HepG2 (cell line): ENCODE measurements around the gene ADGRB3. TPM values are rescaled to one million over a fixed set of nuclear protein-coding genes. Genes with fewer than 3 reads are reported as not detected.

Experiments
- ATAC-seq: fragments of 200-7000 bp; cut with Tn5 transposase; 3 replicates; pipeline ENCODE4 v1.9.1; 2020; ENCODE audit warnings: mild to moderate bottlenecking, moderate library complexity
- BruUV-seq: library from RNA; stranded (reverse); fragments of 400-500 nt; replicated peaks from 2 replicates; lab custom pipeline; 2021; lab: Mats Ljungman, UMichigan
- CTCF ChIA-PET: fragments of 300-600 bp; formaldehyde crosslinking; extraction: SDS; loops from one replicate; lab custom pipeline; 2021; ENCODE audit warnings: low total read pairs, inconsistent platforms, low intra/inter-chr PET ratio; lab: Yijun Ruan, JAX
- POLR2A ChIA-PET: fragments of 350-600 bp; sonication (Branson Sonifier 250); formaldehyde crosslinking; loops from one replicate; lab custom pipeline; 2020; ENCODE audit warnings: antibody characterized with exemption, inconsistent platforms; lab: Yijun Ruan, JAX
- DNase-seq: peaks from one replicate; pipeline ENCODE4 v3.0.0-alpha.2; 2015; ENCODE audit warnings: low spot score
- FAIRE-seq: peaks from 3 replicates; lab custom pipeline; 2011; peaks lifted over from hg19 to GRCh38; lab: Jason Lieb, UNC
- H2AFZ ChIP-seq: one replicate; pipeline ENCODE4 v1.6.1; 2011; ENCODE audit warnings: low read length, inconsistent platforms
- H3K27ac ChIP-seq: fragments of 300-600 bp; 3 replicates; pipeline ENCODE4 v1.8.0; 2011; ENCODE audit warnings: mixed run types, mild to moderate bottlenecking, mixed read lengths, low read length, inconsistent platforms; ENCODE audit not compliant: insufficient read depth; ENCODE audit errors: extremely low read length
- H3K27me3 ChIP-seq, 2 experiments: fragments of 200-600 bp in 1 of 2; 2 replicates in 1 of 2; 3 replicates in 1 of 2; pipeline versions ENCODE4 v1.6.0 to v1.8.0; 2011; ENCODE audit warnings: low read length in 2 of 2, mild to moderate bottlenecking in 2 of 2, moderate library complexity in 2 of 2, inconsistent platforms in 1 of 2; ENCODE audit not compliant: insufficient read depth in 2 of 2, control insufficient read depth in 1 of 2
- H3K36me3 ChIP-seq, 2 experiments: fragments of 200-600 bp in 1 of 2; replicated peaks in 1 of 2; 2 replicates in 1 of 2; 3 replicates in 1 of 2; pipeline versions ENCODE4 v1.5.1 to v1.8.0; 2011; ENCODE audit warnings: low read length in 2 of 2, inconsistent platforms in 1 of 2; ENCODE audit not compliant: insufficient read depth in 2 of 2, control insufficient read depth in 1 of 2
- H3K4me1 ChIP-seq: 2 replicates; pipeline ENCODE4 v1.5.1; 2012; ENCODE audit warnings: low read length, inconsistent platforms; ENCODE audit not compliant: insufficient read depth
- H3K4me2 ChIP-seq: 2 replicates; pipeline ENCODE4 v1.6.0; 2011; ENCODE audit warnings: low read depth, low read length, inconsistent platforms
- H3K4me3 ChIP-seq, 3 experiments: fragments of 200-600 bp in 1 of 3; sonication (generic), shearing (Covaris generic) in 1 of 3; replicated peaks in 1 of 3; 2 replicates each; pipeline ENCODE4 v1.5.1; 2011 to 2016; ENCODE audit warnings: low read length in 3 of 3, inconsistent platforms in 2 of 3, low read depth in 2 of 3, mild to moderate bottlenecking in 2 of 3, control low read depth in 1 of 3, mixed read lengths in 1 of 3; ENCODE audit not compliant: insufficient read depth in 1 of 3
- H3K79me2 ChIP-seq: one replicate; pipeline ENCODE4 v1.6.1; 2011; ENCODE audit warnings: low read length, inconsistent platforms; ENCODE audit not compliant: insufficient read depth
- H3K9ac ChIP-seq: 2 replicates; pipeline ENCODE4 v1.6.0; 2011; ENCODE audit warnings: mild to moderate bottlenecking, low read depth, low read length, inconsistent platforms; ENCODE audit not compliant: insufficient read depth
- H3K9me3 ChIP-seq: 2 replicates; pipeline ENCODE4 v1.5.1; 2012; ENCODE audit warnings: mild to moderate bottlenecking, low read length
- H4K20me1 ChIP-seq: 2 replicates; pipeline ENCODE4 v1.6.0; 2011; ENCODE audit warnings: inconsistent platforms, mild to moderate bottlenecking, low read length, moderate library complexity; ENCODE audit not compliant: insufficient read depth
- ARNT2 ChIP-seq: sonication (generic); formaldehyde crosslinking; IDR thresholded peaks from 2 replicates; pipeline ENCODE4 v1.8.0; 2022; ENCODE audit warnings: mild to moderate bottlenecking, low read depth, missing genetic modification reagents, moderate library complexity
- DNMT1 ChIP-seq: sonication (generic); formaldehyde crosslinking; IDR thresholded peaks from 2 replicates; pipeline ENCODE4 v1.5.1; 2020; ENCODE audit warnings: mild to moderate bottlenecking, missing genetic modification reagents
- GATAD2A ChIP-seq: IDR thresholded peaks from 2 replicates; pipeline ENCODE4 v1.6.1; 2016
- KLF16 ChIP-seq, 2 experiments: sonication (generic) in 1 of 2; formaldehyde crosslinking in 1 of 2; IDR thresholded peaks; 2 replicates each; pipeline versions ENCODE4 v1.6.1 to v1.8.0; 2016 to 2023; ENCODE audit warnings: missing genetic modification reagents in 2 of 2, missing compliant biosample characterization in 1 of 2
- KMT2A ChIP-seq: sonication (generic); formaldehyde crosslinking; IDR thresholded peaks from 2 replicates; pipeline ENCODE4 v1.4.0; 2020; ENCODE audit warnings: missing genetic modification reagents
- MAZ ChIP-seq, 2 experiments: sonication (generic) in 1 of 2; formaldehyde crosslinking in 1 of 2; IDR thresholded peaks; 2 replicates each; pipeline versions ENCODE4 v1.5.0 to v1.6.1; 2012 to 2020; ENCODE audit warnings: low read depth in 2 of 2, mild to moderate bottlenecking in 2 of 2, borderline replicate concordance in 1 of 2, improper control_type of control experiment in 1 of 2, low read length in 1 of 2, missing genetic modification reagents in 1 of 2, moderate library complexity in 1 of 2
- MTA1 ChIP-seq: sonication (generic); formaldehyde crosslinking; IDR thresholded peaks from 2 replicates; pipeline ENCODE4 v1.4.0; 2020; ENCODE audit warnings: missing genetic modification reagents, mild to moderate bottlenecking, borderline replicate concordance
- TCF12 ChIP-seq, 2 experiments: fragments of 450-650 bp in 1 of 2; sonication (generic) in 1 of 2; formaldehyde crosslinking in 1 of 2; IDR thresholded peaks; 2 replicates each; pipeline versions ENCODE4 v1.6.1 to v1.8.0; 2017 to 2022; ENCODE audit warnings: antibody characterized with exemption in 1 of 2, mild to moderate bottlenecking in 1 of 2, missing genetic modification reagents in 1 of 2, moderate library complexity in 1 of 2
- ZFY ChIP-seq: sonication (generic); formaldehyde crosslinking; IDR thresholded peaks from 2 replicates; pipeline ENCODE4 v1.4.0; 2020; ENCODE audit warnings: missing genetic modification reagents
- ZNF18 ChIP-seq: sonication (generic); formaldehyde crosslinking; IDR thresholded peaks from 2 replicates; pipeline ENCODE4 v1.8.0; 2022; ENCODE audit warnings: mild to moderate bottlenecking, missing genetic modification reagents; ENCODE audit not compliant: insufficient replicate concordance
- ZNF34 ChIP-seq: sonication (generic); formaldehyde crosslinking; IDR thresholded peaks from 2 replicates; pipeline ENCODE4 v1.4.0; 2020; ENCODE audit warnings: mild to moderate bottlenecking, missing genetic modification reagents, borderline replicate concordance
- ZNF761 ChIP-seq: sonication (generic); formaldehyde crosslinking; conservative IDR thresholded peaks from 2 replicates; pipeline ENCODE4 v1.4.0; 2020; ENCODE audit warnings: mild to moderate bottlenecking, missing genetic modification reagents
- WGBS: methylation state at CpG from one replicate; pipeline ENCODE4 v1.1.6; 2017; ENCODE audit warnings: low lambda C conversion rate; 5-methylcytosine and 5-hydroxymethylcytosine counted together
- in situ Hi-C: cut with HindIII; loops from 2 replicates; pipeline ENCODE4 v1.10.0; 2017; ENCODE audit warnings: low pct_unique_long_range_greater_than_20kb; ENCODE audit not compliant: extremely low pct_ligation_motif_present
- intact Hi-C: fragments of 100-400 bp; cut with micrococcal nuclease; formaldehyde crosslinking; loops from one replicate; pipeline ENCODE4 v1.10.0; 2022; ENCODE audit not compliant: unreplicated experiment
- polyA plus RNA-seq, 8 experiments: library from polyadenylated mRNA; depleted of rRNA in 3 of 8; stranded (reverse) in 7 of 8; unstranded in 1 of 8; fragments of >200 nt; fragmentation: Illumina TruSeq in 4 of 8; extraction: Trizol in 4 of 8; gene quantifications; 2 replicates each; pipeline versions ENCODE4 v1.2.1 to v1.2.3, GENCODE V29; 2011 to 2016; ENCODE audit warnings: low read depth in 4 of 8, missing spikeins in 1 of 8, mixed read lengths in 1 of 8; ENCODE audit not compliant: insufficient read depth in 1 of 8
- total RNA-seq, 5 experiments: library from RNA; depleted of rRNA; stranded (reverse); fragments of >200 nt; fragmentation: Illumina TruSeq; extraction: Trizol; gene quantifications; 2 replicates each; pipeline ENCODE4 v1.2.3, GENCODE V29; 2016; ENCODE audit warnings: low read depth in 1 of 5
- TF ChIP-seq, protein P1 (sequence below): sonication (generic); formaldehyde crosslinking; IDR thresholded peaks from 2 replicates; pipeline ENCODE4 v1.4.0; 2020; ENCODE audit warnings: missing genetic modification reagents, borderline replicate concordance

Gene ADGRB3
- total and polyA plus RNA-seq, 2 of the 13 experiments (the other 11 are each of a cell fraction or from before 2014, with no cell fraction given), result not detected

- DNase-seq (no peak), FAIRE-seq (no peak), ATAC-seq (no peak)
- POLR2A ChIA-PET, result no interaction called here
- H3K27ac ChIP-seq, result no peak overlapping the region
- no peak overlapping the region for H3K4me3 ChIP-seq
- no peak overlapping the region for H3K4me2 ChIP-seq
- no peaks in the 10 kb centered on the region for H3K79me2 ChIP-seq
- no peaks in the 10 kb centered on the region for H3K36me3 ChIP-seq
- no peak overlapping the region for H3K9ac ChIP-seq
- no peaks in the 10 kb centered on the region for H4K20me1 ChIP-seq
- no peaks in the 10 kb centered on the region for H3K27me3 ChIP-seq
- no peak overlapping the region for H2AFZ ChIP-seq
- WGBS, result 0% methylated on average over 3 of the region's 3 CpGs
- H3K4me1 ChIP-seq, result no peaks in the 10 kb centered on the region
- BruUV-seq, result no TSS peak
- in situ Hi-C loops, result no loop called here
- no peak for TF ChIP-seq GATAD2A (CRISPR knock-in tag)
- TF ChIP-seq MAZ (IDR thresholded peaks at IDR 0.05; ENCODE audit: borderline replicate concordance, low read depth, low read length), result no peak
- no peak for TF ChIP-seq MAZ (CRISPR knock-in tag; IDR thresholded peaks at IDR 0.05; ENCODE audit: low read depth)
- TF ChIP-seq MTA1 (CRISPR knock-in tag), result no peak
- no peak for TF ChIP-seq ZNF34 (CRISPR knock-in tag)
- TF ChIP-seq ZNF761, result no peak
- no peak for TF ChIP-seq KLF16 (CRISPR knock-in tag; IDR thresholded peaks at IDR 0.05)
- TF ChIP-seq, all 625 proteins: peak for 0
- CTCF ChIA-PET, result no interaction called here
- H3K9me3 ChIP-seq, result no peaks in the 10 kb centered on the region
- intact Hi-C loops, result no loop called here
Measured at GRCh38 chr6:69337311-69337710, 702.2 kb downstream of the ADGRB3 start.

GRCh38 chr6:69338431-69339162 is 703.5 kb downstream of the ADGRB3 start:
- no peak overlapping the region for H3K27ac ChIP-seq
- no peaks in the 10 kb centered on the region for H4K20me1 ChIP-seq
- POLR2A ChIA-PET, result no interaction called here
- H3K4me3 ChIP-seq, result no peak overlapping the region
- no peak overlapping the region for H2AFZ ChIP-seq
- FAIRE-seq, result no peak
- in situ Hi-C loops, result no loop called here
- CTCF ChIA-PET, result no interaction called here
- no peaks in the 10 kb centered on the region for H3K4me1 ChIP-seq
- WGBS, result 4% methylated on average over 5 of the region's 5 CpGs
- no peak overlapping the region for H3K9ac ChIP-seq
- no peak overlapping the region for H3K4me2 ChIP-seq
- ATAC-seq, result no peak
- no peaks in the 10 kb centered on the region for H3K9me3 ChIP-seq
- BruUV-seq, result no TSS peak
- H3K79me2 ChIP-seq, result no peaks in the 10 kb centered on the region
- H3K36me3 ChIP-seq, result no peaks in the 10 kb centered on the region
- no peaks in the 10 kb centered on the region for H3K27me3 ChIP-seq
- no peak for DNase-seq
- intact Hi-C loops, result no loop called here
- TF ChIP-seq ARNT2 (no peak), ZFY (CRISPR knock-in tag) (no peak), ZNF18 (no peak), KMT2A (CRISPR knock-in tag) (no peak), TCF12 (IDR thresholded peaks at IDR 0.05) (no peak), TCF12 (CRISPR knock-in tag; IDR thresholded peaks at IDR 0.05) (no peak), DNMT1 (CRISPR knock-in tag) (no peak)
- TF ChIP-seq, protein P1, sequence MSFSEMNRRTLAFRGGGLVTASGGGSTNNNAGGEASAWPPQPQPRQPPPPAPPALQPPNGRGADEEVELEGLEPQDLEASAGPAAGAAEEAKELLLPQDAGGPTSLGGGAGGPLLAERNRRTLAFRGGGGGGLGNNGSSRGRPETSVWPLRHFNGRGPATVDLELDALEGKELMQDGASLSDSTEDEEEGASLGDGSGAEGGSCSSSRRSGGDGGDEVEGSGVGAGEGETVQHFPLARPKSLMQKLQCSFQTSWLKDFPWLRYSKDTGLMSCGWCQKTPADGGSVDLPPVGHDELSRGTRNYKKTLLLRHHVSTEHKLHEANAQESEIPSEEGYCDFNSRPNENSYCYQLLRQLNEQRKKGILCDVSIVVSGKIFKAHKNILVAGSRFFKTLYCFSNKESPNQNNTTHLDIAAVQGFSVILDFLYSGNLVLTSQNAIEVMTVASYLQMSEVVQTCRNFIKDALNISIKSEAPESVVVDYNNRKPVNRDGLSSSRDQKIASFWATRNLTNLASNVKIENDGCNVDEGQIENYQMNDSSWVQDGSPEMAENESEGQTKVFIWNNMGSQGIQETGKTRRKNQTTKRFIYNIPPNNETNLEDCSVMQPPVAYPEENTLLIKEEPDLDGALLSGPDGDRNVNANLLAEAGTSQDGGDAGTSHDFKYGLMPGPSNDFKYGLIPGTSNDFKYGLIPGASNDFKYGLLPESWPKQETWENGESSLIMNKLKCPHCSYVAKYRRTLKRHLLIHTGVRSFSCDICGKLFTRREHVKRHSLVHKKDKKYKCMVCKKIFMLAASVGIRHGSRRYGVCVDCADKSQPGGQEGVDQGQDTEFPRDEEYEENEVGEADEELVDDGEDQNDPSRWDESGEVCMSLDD (CRISPR knock-in tag), result no peak
